HCT116 (cell line): ENCODE data around the gene HNRNPUL2.
"Not testable (repeated sequence)": the region's sequence is repeated elsewhere in the genome, so short reads cannot be mapped to it uniquely, and the experiment has no call there.

Experiments used
- CTCF ChIP-seq, 3 experiments: fragments of 200-600 bp in 1 of 3; sonication (generic) in 1 of 3; IDR thresholded peaks in 2 of 3; conservative IDR thresholded peaks in 1 of 3; 2 replicates each; pipeline ENCODE4 v1.5.1; 2012 to 2017; ENCODE audit warnings: low read depth in 2 of 3, low read length in 2 of 3, antibody characterized with exemption in 1 of 3, borderline replicate concordance in 1 of 3, control low read depth in 1 of 3, mild to moderate bottlenecking in 1 of 3, mixed read lengths in 1 of 3, mixed run types in 1 of 3, moderate library complexity in 1 of 3; ENCODE audit not compliant: insufficient read depth in 1 of 3
- ELF1 ChIP-seq: IDR thresholded peaks from 2 replicates; pipeline ENCODE4 v1.6.1; 2012; ENCODE audit warnings: low read depth, borderline replicate concordance
- EZH2phosphoT487 ChIP-seq: fragments of 200-600 bp; IDR thresholded peaks from 2 replicates; pipeline ENCODE4 v1.6.1; 2018; ENCODE audit warnings: antibody characterized with exemption, borderline replicate concordance
- MAX ChIP-seq: IDR thresholded peaks from 2 replicates; pipeline ENCODE4 v1.6.1; 2012
- POLR2A ChIP-seq: IDR thresholded peaks from 2 replicates; pipeline ENCODE4 v1.7.0; 2011; ENCODE audit warnings: borderline replicate concordance; ENCODE audit not compliant: insufficient read depth, insufficient read length; ENCODE audit errors: extremely low read depth
- POLR2AphosphoS5 ChIP-seq: IDR thresholded peaks from 2 replicates; pipeline ENCODE4 v1.6.1; 2011; ENCODE audit warnings: mild to moderate bottlenecking, low read depth, low read length, moderate library complexity
- SP1 ChIP-seq: IDR thresholded peaks from 2 replicates; pipeline ENCODE4 v1.6.1; 2012; ENCODE audit warnings: low read depth

DNA sequence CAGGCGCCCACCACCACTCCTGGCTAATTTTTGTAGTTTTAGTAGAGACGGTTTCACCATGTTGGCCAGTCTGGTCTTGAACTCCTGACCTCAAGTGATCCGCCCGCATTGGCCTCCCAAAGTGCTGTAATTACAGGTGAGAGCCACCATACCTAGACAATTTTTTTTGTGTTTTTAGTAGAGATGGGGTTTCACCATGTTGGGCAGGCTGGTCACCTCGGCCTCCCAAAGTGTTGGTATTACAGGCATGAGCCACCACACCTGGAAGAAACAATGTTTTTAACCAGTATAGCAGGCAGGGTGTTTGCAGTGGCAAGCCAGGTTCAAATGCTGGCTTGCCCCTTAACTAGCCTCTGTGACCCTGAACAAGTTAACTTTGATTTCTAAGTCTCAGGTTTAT, 22.7 kb upstream of the HNRNPUL2 start:
- TF ChIP-seq CTCF (IDR thresholded peaks at IDR 0.05 in 2 of 3, conservative IDR thresholded peaks at IDR 0.05 in 1 of 3; ENCODE audit: borderline replicate concordance in 1 of 3, insufficient read depth in 1 of 3, low read depth in 2 of 3, low read length in 2 of 3); MAX; SP1; POLR2AphosphoS5; ELF1; EZH2phosphoT487; POLR2A: not testable (repeated sequence)
